HepG2 (cell line): ENCODE results near the gene PLBD2. TPM values are rescaled to one million over a fixed set of nuclear protein-coding genes. Genes with fewer than 3 reads are reported as not detected.

ENCODE experiments used
- ATAC-seq: fragments of 200-7000 bp; cut with Tn5 transposase; 3 replicates; pipeline ENCODE4 v1.9.1; 2020; ENCODE audit warnings: mild to moderate bottlenecking, moderate library complexity
- BruUV-seq: library from RNA; stranded (reverse); fragments of 400-500 nt; replicated peaks from 2 replicates; lab custom pipeline; 2021; lab: Mats Ljungman, UMichigan
- CTCF ChIA-PET: fragments of 300-600 bp; formaldehyde crosslinking; extraction: SDS; loops from one replicate; lab custom pipeline; 2021; ENCODE audit warnings: low total read pairs, inconsistent platforms, low intra/inter-chr PET ratio; lab: Yijun Ruan, JAX
- POLR2A ChIA-PET: fragments of 350-600 bp; sonication (Branson Sonifier 250); formaldehyde crosslinking; loops from one replicate; lab custom pipeline; 2020; ENCODE audit warnings: antibody characterized with exemption, inconsistent platforms; lab: Yijun Ruan, JAX
- DNase-seq: peaks from one replicate; pipeline ENCODE4 v3.0.0-alpha.2; 2015; ENCODE audit warnings: low spot score
- FAIRE-seq: peaks from 3 replicates; lab custom pipeline; 2011; peaks lifted over from hg19 to GRCh38; lab: Jason Lieb, UNC
- H2AFZ ChIP-seq: one replicate; pipeline ENCODE4 v1.6.1; 2011; ENCODE audit warnings: low read length, inconsistent platforms
- H3K27ac ChIP-seq: fragments of 300-600 bp; 3 replicates; pipeline ENCODE4 v1.8.0; 2011; ENCODE audit warnings: mixed run types, mild to moderate bottlenecking, mixed read lengths, low read length, inconsistent platforms; ENCODE audit not compliant: insufficient read depth; ENCODE audit errors: extremely low read length
- H3K27me3 ChIP-seq, 2 experiments: fragments of 200-600 bp in 1 of 2; 2 replicates in 1 of 2; 3 replicates in 1 of 2; pipeline versions ENCODE4 v1.6.0 to v1.8.0; 2011; ENCODE audit warnings: low read length in 2 of 2, mild to moderate bottlenecking in 2 of 2, moderate library complexity in 2 of 2, inconsistent platforms in 1 of 2; ENCODE audit not compliant: insufficient read depth in 2 of 2, control insufficient read depth in 1 of 2
- H3K36me3 ChIP-seq, 2 experiments: fragments of 200-600 bp in 1 of 2; replicated peaks in 1 of 2; 2 replicates in 1 of 2; 3 replicates in 1 of 2; pipeline versions ENCODE4 v1.5.1 to v1.8.0; 2011; ENCODE audit warnings: low read length in 2 of 2, inconsistent platforms in 1 of 2; ENCODE audit not compliant: insufficient read depth in 2 of 2, control insufficient read depth in 1 of 2
- H3K4me1 ChIP-seq: 2 replicates; pipeline ENCODE4 v1.5.1; 2012; ENCODE audit warnings: low read length, inconsistent platforms; ENCODE audit not compliant: insufficient read depth
- H3K4me2 ChIP-seq: 2 replicates; pipeline ENCODE4 v1.6.0; 2011; ENCODE audit warnings: low read depth, low read length, inconsistent platforms
- H3K4me3 ChIP-seq, 3 experiments: fragments of 200-600 bp in 1 of 3; sonication (generic), shearing (Covaris generic) in 1 of 3; replicated peaks in 1 of 3; 2 replicates each; pipeline ENCODE4 v1.5.1; 2011 to 2016; ENCODE audit warnings: low read length in 3 of 3, inconsistent platforms in 2 of 3, low read depth in 2 of 3, mild to moderate bottlenecking in 2 of 3, control low read depth in 1 of 3, mixed read lengths in 1 of 3; ENCODE audit not compliant: insufficient read depth in 1 of 3
- H3K79me2 ChIP-seq: one replicate; pipeline ENCODE4 v1.6.1; 2011; ENCODE audit warnings: low read length, inconsistent platforms; ENCODE audit not compliant: insufficient read depth
- H3K9ac ChIP-seq: 2 replicates; pipeline ENCODE4 v1.6.0; 2011; ENCODE audit warnings: mild to moderate bottlenecking, low read depth, low read length, inconsistent platforms; ENCODE audit not compliant: insufficient read depth
- H3K9me3 ChIP-seq: 2 replicates; pipeline ENCODE4 v1.5.1; 2012; ENCODE audit warnings: mild to moderate bottlenecking, low read length
- H4K20me1 ChIP-seq: 2 replicates; pipeline ENCODE4 v1.6.0; 2011; ENCODE audit warnings: inconsistent platforms, mild to moderate bottlenecking, low read length, moderate library complexity; ENCODE audit not compliant: insufficient read depth
- KAT8 ChIP-seq: IDR thresholded peaks from 2 replicates; pipeline ENCODE4 v1.6.1; 2016; ENCODE audit warnings: missing genetic modification reagents, missing compliant biosample characterization
- NONO ChIP-seq, 2 experiments: fragments of 450-650 bp in 1 of 2; sonication (generic) in 1 of 2; formaldehyde crosslinking in 1 of 2; IDR thresholded peaks in 1 of 2; conservative IDR thresholded peaks in 1 of 2; 2 replicates each; pipeline versions ENCODE4 v1.6.1 to v1.8.0; 2017 to 2022; ENCODE audit warnings: mild to moderate bottlenecking in 1 of 2, missing genetic modification reagents in 1 of 2, moderate library complexity in 1 of 2
- PAWR ChIP-seq: sonication (generic); formaldehyde crosslinking; IDR thresholded peaks from 2 replicates; pipeline ENCODE4 v1.4.0; 2020; ENCODE audit warnings: missing genetic modification reagents, mild to moderate bottlenecking, borderline replicate concordance
- PCBP2 ChIP-seq: fragments of 200-400 bp; formaldehyde crosslinking; optimal IDR thresholded peaks from 2 replicates; pipeline ENCODE3; 2018; ENCODE audit warnings: low read length, low read depth; ENCODE audit not compliant: poor library complexity, severe bottlenecking
- SETDB1 ChIP-seq: sonication (generic); formaldehyde crosslinking; IDR thresholded peaks from 2 replicates; pipeline ENCODE4 v1.5.1; 2020; ENCODE audit warnings: missing genetic modification reagents, mild to moderate bottlenecking, borderline replicate concordance
- TMF1 ChIP-seq: sonication (generic); formaldehyde crosslinking; IDR thresholded peaks from 2 replicates; pipeline ENCODE4 v1.8.1; 2022; ENCODE audit warnings: low read depth, missing genetic modification reagents
- ZNF256 ChIP-seq: sonication (generic); formaldehyde crosslinking; conservative IDR thresholded peaks from 2 replicates; pipeline ENCODE4 v1.4.0; 2020; ENCODE audit warnings: missing genetic modification reagents
- ZNF296 ChIP-seq: sonication (generic); formaldehyde crosslinking; conservative IDR thresholded peaks from 2 replicates; pipeline ENCODE4 v1.5.0; 2020; ENCODE audit warnings: mild to moderate bottlenecking, missing genetic modification reagents
- ZNF530 ChIP-seq: sonication (generic); formaldehyde crosslinking; IDR thresholded peaks from 2 replicates; pipeline ENCODE4 v1.5.0; 2020; ENCODE audit warnings: low read depth, mild to moderate bottlenecking, missing genetic modification reagents
- ZNF816 ChIP-seq: sonication (generic); formaldehyde crosslinking; IDR thresholded peaks from 2 replicates; pipeline ENCODE4 v1.8.0; 2022; ENCODE audit warnings: missing genetic modification reagents, mild to moderate bottlenecking, borderline replicate concordance
- WGBS: methylation state at CpG from one replicate; pipeline ENCODE4 v1.1.6; 2017; ENCODE audit warnings: low lambda C conversion rate; 5-methylcytosine and 5-hydroxymethylcytosine counted together
- in situ Hi-C: cut with HindIII; loops from 2 replicates; pipeline ENCODE4 v1.10.0; 2017; ENCODE audit warnings: low pct_unique_long_range_greater_than_20kb; ENCODE audit not compliant: extremely low pct_ligation_motif_present
- intact Hi-C: fragments of 100-400 bp; cut with micrococcal nuclease; formaldehyde crosslinking; loops from one replicate; pipeline ENCODE4 v1.10.0; 2022; ENCODE audit not compliant: unreplicated experiment
- polyA plus RNA-seq, 8 experiments: library from polyadenylated mRNA; depleted of rRNA in 3 of 8; stranded (reverse) in 7 of 8; unstranded in 1 of 8; fragments of >200 nt; fragmentation: Illumina TruSeq in 4 of 8; extraction: Trizol in 4 of 8; gene quantifications; 2 replicates each; pipeline versions ENCODE4 v1.2.1 to v1.2.3, GENCODE V29; 2011 to 2016; ENCODE audit warnings: low read depth in 4 of 8, missing spikeins in 1 of 8, mixed read lengths in 1 of 8; ENCODE audit not compliant: insufficient read depth in 1 of 8
- total RNA-seq, 5 experiments: library from RNA; depleted of rRNA; stranded (reverse); fragments of >200 nt; fragmentation: Illumina TruSeq; extraction: Trizol; gene quantifications; 2 replicates each; pipeline ENCODE4 v1.2.3, GENCODE V29; 2016; ENCODE audit warnings: low read depth in 1 of 5
- TF ChIP-seq, protein P1 (sequence below): conservative IDR thresholded peaks from 2 replicates; pipeline ENCODE4 v1.6.1; 2018; ENCODE audit warnings: missing genetic modification reagents

PLBD2 gene
- total and polyA plus RNA-seq, 2 of the 13 experiments (the other 11 are each of a cell fraction or from before 2014, with no cell fraction given): 6.7 to 8.5 TPM

- Histone ChIP-seq H3K36me3 (peaks cover 4 to 13% of the 10 kb centered on the region in 2 experiments; a peak in 2 of 5 replicates), H3K27ac (no peak overlapping the region), H3K79me2 (no peaks in the 10 kb centered on the region), H3K4me3 (no peak overlapping the region), H2AFZ (no peak overlapping the region), H3K4me2 (no peak overlapping the region), H3K4me1 (0 out of 2 replicates have a peak, but pooled peaks cover 9% of the 10 kb centered on the region), H3K27me3 (no peaks in the 10 kb centered on the region)
- POLR2A ChIA-PET: no interaction called here
- DNase-seq: no peak
- in situ Hi-C loops: no loop called here
- intact Hi-C loops: no loop called here
- TF ChIP-seq SETDB1 (CRISPR knock-in tag) (no peak), NONO (IDR thresholded peaks at IDR 0.05) (no peak), NONO (CRISPR knock-in tag; conservative IDR thresholded peaks at IDR 0.05) (no peak), ZNF256 (CRISPR knock-in tag) (no peak), ZNF296 (CRISPR knock-in tag) (no peak), TMF1 (CRISPR knock-in tag) (no peak), PCBP2 (no peak), KAT8 (CRISPR knock-in tag) (no peak), PAWR (CRISPR knock-in tag) (no peak), ZNF816 (CRISPR knock-in tag) (no peak), ZNF530 (CRISPR knock-in tag) (no peak)
- TF ChIP-seq, protein P1, sequence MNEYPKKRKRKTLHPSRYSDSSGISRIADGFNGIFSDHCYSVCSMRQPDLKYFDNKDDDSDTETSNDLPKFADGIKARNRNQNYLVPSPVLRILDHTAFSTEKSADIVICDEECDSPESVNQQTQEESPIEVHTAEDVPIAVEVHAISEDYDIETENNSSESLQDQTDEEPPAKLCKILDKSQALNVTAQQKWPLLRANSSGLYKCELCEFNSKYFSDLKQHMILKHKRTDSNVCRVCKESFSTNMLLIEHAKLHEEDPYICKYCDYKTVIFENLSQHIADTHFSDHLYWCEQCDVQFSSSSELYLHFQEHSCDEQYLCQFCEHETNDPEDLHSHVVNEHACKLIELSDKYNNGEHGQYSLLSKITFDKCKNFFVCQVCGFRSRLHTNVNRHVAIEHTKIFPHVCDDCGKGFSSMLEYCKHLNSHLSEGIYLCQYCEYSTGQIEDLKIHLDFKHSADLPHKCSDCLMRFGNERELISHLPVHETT (CRISPR knock-in tag): no peak
- TF ChIP-seq, all 625 proteins: peak for 0
- ATAC-seq (no peak), FAIRE-seq (no peak)
- H4K20me1 ChIP-seq: no peaks in the 10 kb centered on the region; the same call in 1 of the 2 replicates
- no peak overlapping the region for H3K9ac ChIP-seq
- 98% methylated on average over 8 of the region's 14 CpGs for WGBS
- CTCF ChIA-PET: no interaction called here
- no TSS peak for BruUV-seq
- H3K9me3 ChIP-seq: no peaks in the 10 kb centered on the region
Measured at GRCh38 chr12:113388351-113388750, 30.0 kb downstream of the PLBD2 start.
